K562 (cell line): ENCODE measurements around the gene WTAP. TPM values are rescaled to one million over a fixed set of nuclear protein-coding genes. Genes with fewer than 3 reads are reported as not detected.

Experiments
- EGR1 ChIP-seq: fragments of 450-650 bp; conservative IDR thresholded peaks from 2 replicates; pipeline ENCODE4 v1.6.1; 2017; ENCODE audit warnings: mild to moderate bottlenecking
- ELF1 ChIP-seq: fragments of 200-800 bp; sonication (Bioruptor generic); IDR thresholded peaks from 2 replicates; pipeline ENCODE4 v1.6.1; 2016; ENCODE audit warnings: missing genetic modification characterization, missing compliant biosample characterization
- HNRNPLL ChIP-seq: fragments of 200-400 bp; formaldehyde crosslinking; IDR thresholded peaks from 2 replicates; pipeline ENCODE4 v1.6.1; 2017; ENCODE audit warnings: low read length, low read depth, mild to moderate bottlenecking; ENCODE audit not compliant: poor library complexity, severe bottlenecking
- MYBL2 ChIP-seq, 2 experiments: fragments of 450-650 bp in 1 of 2; sonication (generic) in 1 of 2; formaldehyde crosslinking in 1 of 2; IDR thresholded peaks; 2 replicates each; pipeline versions ENCODE4 v1.6.1 to v1.8.1; 2017 to 2022; ENCODE audit warnings: borderline replicate concordance in 1 of 2, inconsistent platforms in 1 of 2, low read depth in 1 of 2, mild to moderate bottlenecking in 1 of 2, missing genetic modification reagents in 1 of 2, moderate library complexity in 1 of 2
- NFXL1 ChIP-seq: fragments of 450-650 bp; formaldehyde crosslinking; IDR thresholded peaks from 2 replicates; pipeline ENCODE4 v1.4.0; 2021; ENCODE audit warnings: mild to moderate bottlenecking
- RB1 ChIP-seq: fragments of 450-650 bp; IDR thresholded peaks from 2 replicates; pipeline ENCODE4 v1.6.1; 2017; ENCODE audit warnings: low read depth, mild to moderate bottlenecking
- RBBP5 ChIP-seq: fragments of 200-600 bp; sonication (generic); IDR thresholded peaks from 2 replicates; pipeline ENCODE4 v1.6.1; 2012; ENCODE audit warnings: borderline replicate concordance, mild to moderate bottlenecking, low read length, control low read depth, inconsistent platforms; ENCODE audit not compliant: insufficient read depth, poor library complexity, severe bottlenecking
- RREB1 ChIP-seq: fragments of 250-450 bp; sonication (Bioruptor Pico); IDR thresholded peaks from 2 replicates; pipeline ENCODE4 v1.4.0; 2020
- SAFB2 ChIP-seq: fragments of 200-400 bp; formaldehyde crosslinking; IDR thresholded peaks from 2 replicates; pipeline ENCODE4 v1.6.1; 2018; ENCODE audit warnings: borderline replicate concordance, low read length, low read depth, moderate library complexity; ENCODE audit not compliant: severe bottlenecking
- SMARCA5 ChIP-seq: fragments of 450-650 bp; IDR thresholded peaks from 2 replicates; pipeline ENCODE4 v1.6.1; 2016
- SMC3 ChIP-seq: conservative IDR thresholded peaks from 2 replicates; pipeline ENCODE4 v1.6.1; 2011; ENCODE audit warnings: low read depth, low read length, improper control_type of control experiment; ENCODE audit not compliant: insufficient read depth
- SPI1 ChIP-seq: IDR thresholded peaks from 2 replicates; pipeline ENCODE4 v1.6.1; 2011; ENCODE audit warnings: low read depth, low read length, control low read depth, borderline replicate concordance
- TCF7 ChIP-seq: sonication (generic); IDR thresholded peaks from 2 replicates; pipeline ENCODE4 v1.6.1; 2016; ENCODE audit warnings: antibody characterized with exemption, borderline replicate concordance
- TEAD2 ChIP-seq: fragments of 450-650 bp; IDR thresholded peaks from 2 replicates; pipeline ENCODE4 v1.6.1; 2016; ENCODE audit warnings: missing genetic modification characterization, control low read depth, missing compliant biosample characterization
- ZBTB2 ChIP-seq: fragments of 450-650 bp; IDR thresholded peaks from 2 replicates; pipeline ENCODE4 v1.6.1; 2016; ENCODE audit warnings: antibody characterized with exemption
- ZNF133 ChIP-seq: fragments of 250-450 bp; sonication (Bioruptor Pico); IDR thresholded peaks from 2 replicates; pipeline ENCODE4 v1.4.0; 2020; ENCODE audit warnings: mild to moderate bottlenecking
- ZNF764 ChIP-seq: fragments of 250-450 bp; sonication (Bioruptor Pico); IDR thresholded peaks from 2 replicates; pipeline ENCODE4 v1.4.0; 2020; ENCODE audit warnings: low read depth, mild to moderate bottlenecking, moderate library complexity
- ZZZ3 ChIP-seq: fragments of 450-650 bp; IDR thresholded peaks from 2 replicates; pipeline ENCODE4 v1.6.1; 2016; ENCODE audit warnings: antibody characterized with exemption, mild to moderate bottlenecking, moderate library complexity
- polyA plus RNA-seq, 8 experiments: library from polyadenylated mRNA; depleted of rRNA in 4 of 8; stranded (reverse) in 5 of 8; unstranded in 3 of 8; fragments of >200 nt; fragmentation: Nextera tagmentation in 2 of 8; fragmentation: Illumina TruSeq in 1 of 8; extraction: Ambion mirVana in 2 of 8; extraction: Trizol in 1 of 8; gene quantifications; 2 replicates each; pipeline versions ENCODE4 v1.2.1 to v1.2.3, GENCODE V29; 2011 to 2014; ENCODE audit warnings: inconsistent platforms in 1 of 8, missing spikeins in 1 of 8
- total RNA-seq, 7 experiments: library from RNA; depleted of rRNA in 6 of 7; stranded (reverse); fragments of >200 nt in 6 of 7; fragmentation: Illumina TruSeq in 2 of 7; extraction: Trizol in 2 of 7; gene quantifications; 2 replicates each; pipeline versions ENCODE4 v1.2.1 to v1.2.3, GENCODE V29; 2011 to 2021; ENCODE audit warnings: low replicate concordance in 1 of 7
- TF ChIP-seq, protein P1 (sequence below): fragments of 450-650 bp; IDR thresholded peaks from one replicate; pipeline ENCODE4 v1.6.1; 2018; ENCODE audit warnings: mild to moderate bottlenecking, moderate library complexity; ENCODE audit not compliant: partially characterized antibody

Gene WTAP
- total and polyA plus RNA-seq, 9 of the 15 experiments (the other 6 are each of a cell fraction or from before 2014, with no cell fraction given): 52.4 to 156 (median 110) TPM

GRCh38 chr6:159789377-159790148, 62.3 kb downstream of the WTAP start, which contains the start of gene TCP1 (continued):
- TF ChIP-seq MYBL2 (IDR thresholded peaks at IDR 0.05; ENCODE audit: low read depth): no peak; the same call in 1 of the 2 replicates
- no peak for TF ChIP-seq MYBL2 (CRISPR knock-in tag; IDR thresholded peaks at IDR 0.05; ENCODE audit: borderline replicate concordance)
- peak; percentile 84 for TF ChIP-seq SPI1
- TF ChIP-seq RREB1: peak; percentile 82
- TF ChIP-seq SMARCA5: 0 out of 2 replicates have a peak, but pooled peaks have one; percentile 25
- TF ChIP-seq ELF1 (tag): no peak
- TF ChIP-seq HNRNPLL: peak; percentile 80
- no peak for TF ChIP-seq TEAD2 (tag)
- no peak; the same call in 1 of the 2 replicates for TF ChIP-seq ZZZ3
- TF ChIP-seq ZBTB2: peak; percentile 89
- TF ChIP-seq RBBP5: peak; percentile 95
- peak; percentile 96; the same call in 1 of the 2 replicates for TF ChIP-seq RB1
- TF ChIP-seq, protein P1, sequence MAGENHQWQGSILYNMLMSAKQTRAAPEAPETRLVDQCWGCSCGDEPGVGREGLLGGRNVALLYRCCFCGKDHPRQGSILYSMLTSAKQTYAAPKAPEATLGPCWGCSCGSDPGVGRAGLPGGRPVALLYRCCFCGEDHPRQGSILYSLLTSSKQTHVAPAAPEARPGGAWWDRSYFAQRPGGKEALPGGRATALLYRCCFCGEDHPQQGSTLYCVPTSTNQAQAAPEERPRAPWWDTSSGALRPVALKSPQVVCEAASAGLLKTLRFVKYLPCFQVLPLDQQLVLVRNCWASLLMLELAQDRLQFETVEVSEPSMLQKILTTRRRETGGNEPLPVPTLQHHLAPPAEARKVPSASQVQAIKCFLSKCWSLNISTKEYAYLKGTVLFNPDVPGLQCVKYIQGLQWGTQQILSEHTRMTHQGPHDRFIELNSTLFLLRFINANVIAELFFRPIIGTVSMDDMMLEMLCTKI: no peak
- 0 out of 2 replicates have a peak, but pooled peaks have one; percentile 11 for TF ChIP-seq SMC3
- TF ChIP-seq EGR1: no peak
- 0 out of 2 replicates have a peak, but pooled peaks have one; percentile 30 for TF ChIP-seq ZNF133 (CRISPR knock-in tag)
- TF ChIP-seq NFXL1 (CRISPR knock-in tag): peak; percentile 67; the same call in 1 of the 2 replicates
- 0 out of 2 replicates have a peak, but pooled peaks have one; percentile 47 for TF ChIP-seq ZNF764 (CRISPR knock-in tag)
- TF ChIP-seq SAFB2: no peak
- TF ChIP-seq TCF7: no peak
